Measurements from ENCODE around the gene HMGCR. TPM values are rescaled to one million over a fixed set of nuclear protein-coding genes. Genes with fewer than 3 reads are reported as not detected.

HMGCR gene
- total RNA-seq, 1 donor from 2014 or later: 166 TPM

- no peak for DNase-seq (ENCODE audit: low read depth)
These were observed 44.4 kb downstream of the HMGCR start for GRCh38 chr5:75381456-75381855.

GRCh38 chr5:75384218-75384617 is 47.2 kb downstream of the HMGCR start:
- no peak for DNase-seq (ENCODE audit: low read depth)

- DNase-seq (ENCODE audit: low read depth): no peak
These were observed 50.8 kb downstream of the HMGCR start for GRCh38 chr5:75387806-75388205.

GRCh38 chr5:75389430-75389829 is 52.4 kb downstream of the HMGCR start:
- no peak for DNase-seq (ENCODE audit: low read depth)

- DNase-seq (ENCODE audit: low read depth): no peak
These were observed 58.3 kb downstream of the HMGCR start for GRCh38 chr5:75395277-75395676.

GRCh38 chr5:75405296-75405695 is 68.3 kb downstream of the HMGCR start:
- no peak for DNase-seq (ENCODE audit: low read depth)

Other genes starting within 250 kb of the HMGCR start
- under 0.01 and 0.25 TPM in 2 replicates for gene ANKRD31, start 100.3 kb upstream of the HMGCR start, total RNA-seq
- 26.0 and 77.0 TPM in 2 replicates for gene CERT1, start 174.4 kb downstream of the HMGCR start, total RNA-seq
- 53.7 and 63.4 TPM in 2 replicates for gene POLK, start 174.7 kb downstream of the HMGCR start, total RNA-seq

Measured in renal cortical epithelial cell (primary cell).